Middle frontal gyrus (tissue), 1 donor: Measurements from ENCODE around the gene PHKB.
"Not testable (repeated sequence)": the region's sequence is repeated elsewhere in the genome, so short reads cannot be mapped to it uniquely, and the experiment has no call there.

Experiments used
- DNase-seq: peaks from one replicate; pipeline ENCODE4 v3.0.0-alpha.2; 2015; ENCODE audit warnings: low spot score; ENCODE audit errors: extremely low spot score

Gene PHKB

GRCh38 chr16:47469227-47469626 lies 8.1 kb downstream of the PHKB start:
- no peak for DNase-seq

GRCh38 chr16:47470211-47470610 lies 9.1 kb downstream of the PHKB start:
- DNase-seq = no peak

- no peak for DNase-seq
Measured at GRCh38 chr16:47470810-47471209, 9.7 kb downstream of the PHKB start.

- not testable (repeated sequence) for DNase-seq
Measured at GRCh38 chr16:47473004-47473403, 11.9 kb downstream of the PHKB start.

GRCh38 chr16:47473792-47474191 lies 12.7 kb downstream of the PHKB start:
- no peak for DNase-seq

GRCh38 chr16:47475786-47476185 lies 14.7 kb downstream of the PHKB start:
- no peak for DNase-seq

- no peak for DNase-seq
Measured at GRCh38 chr16:47476654-47477345, 15.7 kb downstream of the PHKB start.

GRCh38 chr16:47477679-47478078 lies 16.5 kb downstream of the PHKB start:
- DNase-seq = no peak

GRCh38 chr16:47480410-47480809 lies 19.3 kb downstream of the PHKB start:
- no peak for DNase-seq

- no peak for DNase-seq
Measured at GRCh38 chr16:47481698-47482374, 20.7 kb downstream of the PHKB start.

- no peak for DNase-seq
Measured at GRCh38 chr16:47483616-47484015, 22.5 kb downstream of the PHKB start.

GRCh38 chr16:47486856-47487255 lies 25.7 kb downstream of the PHKB start:
- DNase-seq = no peak

- DNase-seq = no peak
Measured at GRCh38 chr16:47488051-47488450, 26.9 kb downstream of the PHKB start.

GRCh38 chr16:47490471-47490870 lies 29.3 kb downstream of the PHKB start:
- no peak for DNase-seq

GRCh38 chr16:47492036-47492427 lies 30.9 kb downstream of the PHKB start:
- no peak for DNase-seq

- no peak for DNase-seq
Measured at GRCh38 chr16:47492428-47493377, 31.6 kb downstream of the PHKB start.

GRCh38 chr16:47493381-47494337 lies 32.5 kb downstream of the PHKB start:
- no peak for DNase-seq

GRCh38 chr16:47499080-47499699 lies 38.1 kb downstream of the PHKB start:
- DNase-seq = no peak

- no peak for DNase-seq
Measured at GRCh38 chr16:47499700-47500264, 38.7 kb downstream of the PHKB start.

GRCh38 chr16:47503936-47504335 lies 42.8 kb downstream of the PHKB start:
- DNase-seq = no peak
